OCI-M1 (cell line): ENCODE measurements around the gene NPFFR1.

Experiments used
- DNase-seq: peaks from one replicate; lab custom pipeline; 2025; lab: John Stamatoyannopoulos, UW

Gene NPFFR1

DNA sequence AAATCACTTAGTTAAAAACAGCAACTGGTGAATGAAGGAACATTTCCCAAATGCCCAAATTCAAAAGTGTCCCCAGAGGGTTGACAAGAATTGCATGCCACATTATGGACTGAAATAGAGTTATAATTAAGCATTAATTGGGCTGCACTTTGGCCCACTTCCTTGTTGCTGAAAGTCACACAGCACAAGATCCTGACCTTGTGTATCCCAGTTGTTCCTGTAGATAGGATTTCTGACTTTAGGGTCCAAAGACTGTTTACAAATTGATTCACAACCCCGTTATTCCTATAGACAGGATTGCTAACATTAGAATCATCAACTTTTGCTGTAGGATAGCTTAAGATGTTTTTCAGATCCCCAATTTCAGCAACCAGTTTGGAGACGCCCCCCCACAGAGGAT, 31.5 kb upstream of the NPFFR1 start:
- DNase-seq: no peak

DNA sequence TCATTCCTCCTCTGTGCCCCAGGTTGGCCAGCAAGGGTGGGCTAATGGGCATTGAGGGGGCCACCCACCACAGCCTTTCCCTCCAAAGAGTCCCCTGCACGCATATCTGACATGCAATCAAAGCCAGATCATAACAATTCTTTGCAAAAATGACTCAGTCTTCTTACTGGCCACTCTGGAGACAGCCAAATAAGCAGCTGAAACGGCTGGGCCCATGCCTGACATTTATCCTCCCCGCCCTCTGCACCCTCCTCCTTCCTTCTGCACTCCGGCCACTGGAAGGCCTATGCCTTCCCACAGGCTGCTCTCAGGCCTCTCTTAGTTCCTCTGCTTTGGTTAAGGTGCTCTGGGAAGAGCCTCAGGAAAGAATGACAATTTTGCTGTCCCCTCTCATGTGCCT, 29.2 kb upstream of the NPFFR1 start:
- no peak for DNase-seq

GRCh38 chr10:70312249-70312648, 28.4 kb upstream of the NPFFR1 start:
- DNase-seq: no peak

DNA sequence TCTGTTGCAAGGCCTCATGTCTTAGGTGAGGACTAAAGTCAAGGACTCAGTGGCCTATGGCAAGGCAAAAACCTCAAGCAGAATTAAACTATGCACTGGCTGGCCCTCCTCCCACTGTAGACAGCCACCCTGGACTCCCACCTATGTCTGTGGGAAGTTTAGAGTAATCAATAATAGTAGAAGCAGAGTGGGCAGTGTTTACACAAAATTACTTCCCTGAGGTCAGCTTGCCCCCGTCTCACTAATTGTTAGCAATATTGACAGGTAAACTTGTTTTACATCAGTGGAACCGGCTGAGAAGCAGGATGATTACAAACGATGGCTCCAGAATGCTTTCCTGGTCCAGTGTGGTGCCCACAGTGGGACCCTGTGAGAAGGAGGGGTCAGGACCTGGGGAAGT, 27.9 kb upstream of the NPFFR1 start:
- DNase-seq: no peak

DNA sequence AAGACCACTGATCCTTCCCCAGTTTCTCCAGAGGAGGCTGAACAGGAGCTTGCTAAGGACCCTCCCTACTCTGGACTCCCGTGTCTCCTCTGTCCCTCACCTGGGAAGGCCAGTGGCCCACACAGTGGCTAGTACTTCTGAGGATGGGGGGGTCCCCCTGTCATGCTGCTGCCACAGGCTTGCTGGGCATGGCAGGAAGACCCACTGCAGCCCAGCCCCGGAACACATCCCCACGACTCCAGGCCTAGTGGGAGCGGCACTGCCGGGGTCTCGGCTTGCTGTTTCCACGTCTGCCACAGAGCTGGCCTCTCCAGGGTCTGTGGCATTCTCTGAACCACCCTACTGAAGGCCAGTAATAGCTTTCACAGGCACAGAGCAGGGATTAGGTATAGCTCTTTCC, 25.9 kb upstream of the NPFFR1 start:
- DNase-seq: no peak

DNA sequence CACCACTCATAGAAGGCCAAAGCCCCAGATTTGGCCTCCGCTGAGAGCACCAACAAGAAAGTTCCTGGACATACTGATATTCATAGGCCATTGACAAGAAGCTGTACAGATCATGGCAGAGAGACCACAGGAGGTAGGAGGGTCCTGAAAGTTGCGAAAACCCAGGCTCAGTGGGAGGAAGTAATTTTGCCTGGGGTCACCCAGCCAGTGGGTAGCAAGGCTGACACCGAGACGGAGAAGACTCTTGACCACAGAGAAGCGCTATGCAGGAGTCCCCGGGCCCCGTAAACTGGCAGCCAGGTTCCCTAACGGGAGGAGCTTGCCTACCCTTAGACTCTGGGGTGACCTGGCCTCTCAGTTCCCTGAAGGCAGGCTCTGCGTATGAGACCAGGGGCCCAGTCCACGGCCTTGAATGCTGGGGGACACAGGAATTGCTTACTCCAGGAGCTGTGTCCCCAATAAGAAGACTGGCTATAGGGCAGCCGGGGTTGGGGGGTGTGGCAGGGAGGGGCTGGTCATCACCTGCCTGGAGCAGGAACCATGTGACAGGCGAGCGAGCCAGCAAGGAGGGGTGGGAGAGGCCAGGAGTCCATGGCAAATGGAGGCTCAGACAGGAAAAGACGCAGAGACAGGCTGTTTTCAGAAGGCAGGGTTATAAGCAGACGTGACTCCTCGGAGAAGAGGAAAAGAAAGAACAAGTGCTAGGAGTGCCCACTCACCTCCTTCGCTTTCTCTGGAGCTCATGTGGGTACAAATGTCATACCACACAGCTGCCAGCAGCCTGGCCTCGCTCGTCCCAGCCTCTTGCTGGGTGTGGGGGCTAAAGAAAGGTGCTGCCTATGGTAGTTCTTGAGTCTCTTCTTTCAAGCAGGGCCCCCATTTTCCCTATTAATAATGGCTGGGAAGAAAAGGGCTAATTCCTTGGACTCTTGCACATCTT, 24.6 kb upstream of the NPFFR1 start:
- no peak for DNase-seq

DNA sequence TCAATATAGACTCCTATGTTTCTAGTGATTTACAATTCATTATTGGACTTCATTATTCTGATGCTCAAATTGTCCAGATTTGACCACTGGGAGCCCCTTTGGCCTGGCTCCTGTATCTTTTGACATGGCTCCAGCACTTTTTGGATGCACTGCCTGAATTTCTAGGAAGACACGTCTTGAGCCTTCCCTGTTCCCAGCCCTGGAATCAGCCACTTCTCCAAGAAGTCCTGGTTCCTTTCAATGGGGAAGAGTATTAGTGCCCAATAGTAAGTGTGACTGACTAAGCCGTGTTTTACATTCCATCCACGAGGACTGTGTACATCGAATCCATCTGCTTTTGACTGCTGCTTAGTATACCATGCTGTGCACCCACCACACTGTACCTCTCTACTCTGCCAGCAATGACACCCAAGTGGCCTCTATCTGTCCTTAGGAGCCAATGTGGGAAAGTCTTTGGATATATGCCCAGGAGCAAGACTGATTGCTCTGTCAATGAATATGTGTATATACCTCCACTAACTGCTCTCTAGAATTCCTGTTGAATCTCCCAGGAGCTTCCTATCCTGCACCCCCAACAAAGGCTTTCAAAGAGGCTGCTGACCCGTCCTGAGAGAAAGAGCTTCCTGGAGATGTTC, 23.2 kb upstream of the NPFFR1 start:
- no peak for DNase-seq

DNA sequence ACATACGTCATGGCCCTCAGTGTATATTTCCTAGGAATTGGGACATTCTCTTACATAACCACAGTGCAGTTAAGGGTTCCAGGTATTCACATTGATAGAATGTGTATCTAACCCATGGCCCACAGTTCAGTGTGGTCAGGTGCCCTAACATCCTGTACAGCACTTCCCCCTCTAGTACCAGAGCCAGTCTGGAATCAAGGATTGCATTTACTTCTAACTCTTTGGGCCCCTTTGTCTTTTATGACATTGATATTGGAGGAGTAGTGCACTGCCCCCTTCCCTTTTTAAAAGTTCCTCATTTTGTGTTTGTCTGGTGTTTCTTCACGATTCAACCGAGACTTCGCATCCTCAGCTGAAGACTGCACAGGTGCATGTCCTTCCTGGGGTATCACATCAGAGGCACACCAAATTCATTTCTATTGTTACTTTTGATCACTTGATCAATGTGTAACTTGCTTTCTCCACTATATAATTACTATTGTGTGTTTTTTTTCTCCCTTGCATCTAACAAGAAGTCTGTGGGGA, 22.4 kb upstream of the NPFFR1 start:
- peak; percentile 50 for DNase-seq

DNA sequence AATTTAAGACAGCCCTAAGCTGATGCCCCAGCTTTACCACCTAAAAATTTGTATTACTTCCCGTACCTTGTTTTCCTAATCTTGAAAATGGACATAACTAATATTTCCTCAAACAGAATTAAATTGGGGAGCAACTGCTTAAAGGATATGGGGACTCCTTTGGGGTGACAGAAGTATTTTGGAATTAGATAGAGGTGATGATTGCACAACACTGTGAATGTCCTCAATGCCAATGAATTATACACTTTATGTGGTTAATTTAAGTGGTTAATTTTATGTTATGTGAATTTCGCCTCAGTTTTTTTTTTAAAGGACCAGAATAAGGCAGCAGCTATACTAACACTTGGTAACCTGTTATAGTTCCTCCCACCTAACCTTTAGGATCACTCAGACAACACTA, 19.9 kb upstream of the NPFFR1 start:
- DNase-seq: no peak

- DNase-seq: peak; percentile 93
Measured at GRCh38 chr10:70302292-70302691, 18.5 kb upstream of the NPFFR1 start.

- DNase-seq: no peak
Measured at GRCh38 chr10:70300908-70301597, 17.2 kb upstream of the NPFFR1 start.

GRCh38 chr10:70300461-70300860, 16.7 kb upstream of the NPFFR1 start:
- DNase-seq: no peak

DNA sequence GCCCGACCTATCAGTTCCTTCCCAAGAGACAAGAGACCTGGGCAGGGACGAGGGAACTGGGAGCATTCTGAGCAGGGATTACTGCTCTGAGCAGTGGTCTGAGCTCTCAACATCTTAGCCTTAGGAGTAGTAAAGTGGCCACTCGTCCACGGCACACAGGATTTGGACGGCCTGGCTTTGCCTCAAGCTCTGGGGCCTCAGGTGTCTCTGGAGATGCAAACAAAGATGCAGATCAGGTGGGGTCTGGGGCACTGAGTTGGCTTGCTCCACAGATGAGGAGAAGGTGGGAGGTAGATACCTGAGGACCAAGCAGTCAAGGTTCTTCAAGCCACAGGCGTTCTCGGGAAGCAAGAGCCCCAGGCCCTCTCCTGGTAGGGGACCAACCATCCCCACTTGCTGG, 16.1 kb upstream of the NPFFR1 start:
- DNase-seq: no peak

GRCh38 chr10:70298393-70298792, 14.6 kb upstream of the NPFFR1 start:
- no peak for DNase-seq

GRCh38 chr10:70297224-70297623, 13.4 kb upstream of the NPFFR1 start:
- DNase-seq: no peak

GRCh38 chr10:70296406-70296899, 12.6 kb upstream of the NPFFR1 start:
- peak; percentile 70 for DNase-seq

GRCh38 chr10:70295926-70296325, 12.1 kb upstream of the NPFFR1 start:
- no peak for DNase-seq

DNA sequence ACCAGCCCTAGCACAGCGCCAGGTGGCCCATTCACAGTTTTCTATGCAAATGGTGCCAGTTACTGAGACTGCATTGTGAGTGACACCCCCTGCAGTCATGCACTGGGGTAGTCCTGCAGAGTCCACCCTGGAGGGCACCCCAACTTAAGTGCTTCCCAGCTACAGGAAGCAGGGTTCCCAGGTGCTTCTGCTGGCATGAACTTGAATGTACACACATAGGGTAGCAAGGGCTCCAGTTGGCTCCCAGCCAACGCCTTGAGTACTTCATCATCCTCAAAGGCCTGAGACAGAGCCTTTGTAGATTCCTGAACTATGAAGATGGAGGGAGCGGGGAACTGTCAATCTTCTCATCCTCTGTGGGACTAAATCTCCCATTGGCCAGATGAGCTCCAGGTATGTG, 11.5 kb upstream of the NPFFR1 start:
- DNase-seq: no peak

- no peak for DNase-seq
Measured at GRCh38 chr10:70293169-70293843, 9.5 kb upstream of the NPFFR1 start.

- no peak for DNase-seq
Measured at GRCh38 chr10:70292004-70292403, 8.2 kb upstream of the NPFFR1 start.

- DNase-seq: no peak
Measured at GRCh38 chr10:70289739-70290138, 5.9 kb upstream of the NPFFR1 start.

DNA sequence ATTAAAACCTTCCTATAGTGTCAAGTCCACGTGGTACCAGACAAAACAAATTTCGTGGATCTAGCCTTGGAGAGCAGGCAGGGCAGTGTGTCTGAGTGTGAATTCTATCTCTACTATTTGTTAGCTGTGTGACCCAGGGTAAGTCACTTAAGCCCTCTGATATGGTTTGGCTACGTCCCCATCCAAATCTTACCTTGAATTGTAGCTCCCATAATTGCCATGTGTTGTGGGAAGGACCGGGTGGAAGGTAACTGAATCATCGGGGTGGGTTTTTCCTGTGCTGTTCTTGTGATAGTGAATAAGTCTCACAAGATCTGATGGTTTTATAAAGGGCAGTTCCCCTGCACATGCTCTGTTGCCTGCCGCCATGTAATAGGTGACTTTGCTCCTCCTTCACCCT, 2.8 kb upstream of the NPFFR1 start:
- no peak for DNase-seq
